Measurements from ENCODE around the gene C16orf87. TPM values are rescaled to one million over a fixed set of nuclear protein-coding genes. Genes with fewer than 3 reads are reported as not detected.

The C16orf87 gene
- total RNA-seq, 2 donors from 2014 or later = 6.4 to 9.4 TPM

Other genes starting within 250 kb of the C16orf87 start
- gene SHCBP1, start 209.8 kb downstream of the C16orf87 start, total RNA-seq = 1 to 10 TPM in 1 of 2 donors, under 1 TPM in 1; 0.76 to 2.5 TPM
- gene VPS35, start 142.0 kb downstream of the C16orf87 start, total RNA-seq = 10 to 100 TPM; 75.1 to 78.7 TPM
- gene ORC6, start 141.5 kb downstream of the C16orf87 start, total RNA-seq = 1 to 10 TPM; 1.0 to 2.0 TPM
- under 1 TPM; 0.29 to 0.97 TPM for gene MYLK3, start 82.8 kb downstream of the C16orf87 start, total RNA-seq
- gene GPT2, start 53.2 kb upstream of the C16orf87 start, total RNA-seq = 1 to 10 TPM; 3.3 to 4.5 TPM
- 10 to 100 TPM; 46.9 to 47.8 TPM for gene DNAJA2, start 142.5 kb upstream of the C16orf87 start, total RNA-seq